Stomach (tissue), 4 donors: ENCODE results near the gene PPM1E.

Experiments used
- EP300 ChIP-seq: sonication (generic); formaldehyde crosslinking; IDR thresholded peaks from one replicate; pipeline ENCODE4 v1.6.1; 2017; ENCODE audit warnings: antibody characterized with exemption
- POLR2A ChIP-seq, 4 donors: fragments of 450-650 bp; IDR thresholded peaks; one replicate each; pipeline ENCODE4 v1.6.1; 2016; ENCODE audit warnings: antibody characterized with exemption in 4 of 4, control low read depth in 2 of 4, mild to moderate bottlenecking in 1 of 4, moderate library complexity in 1 of 4
- TF ChIP-seq, protein P1 (sequence below), 7 experiments: fragments of 450-650 bp in 4 of 7; fragments of 200-600 bp in 3 of 7; sonication (generic) in 3 of 7; IDR thresholded peaks; one replicate each; pipeline ENCODE4 v1.5.1; 2016 to 2019; ENCODE audit warnings: antibody characterized with exemption in 7 of 7, control low read depth in 2 of 7, mild to moderate bottlenecking in 1 of 7

DNA sequence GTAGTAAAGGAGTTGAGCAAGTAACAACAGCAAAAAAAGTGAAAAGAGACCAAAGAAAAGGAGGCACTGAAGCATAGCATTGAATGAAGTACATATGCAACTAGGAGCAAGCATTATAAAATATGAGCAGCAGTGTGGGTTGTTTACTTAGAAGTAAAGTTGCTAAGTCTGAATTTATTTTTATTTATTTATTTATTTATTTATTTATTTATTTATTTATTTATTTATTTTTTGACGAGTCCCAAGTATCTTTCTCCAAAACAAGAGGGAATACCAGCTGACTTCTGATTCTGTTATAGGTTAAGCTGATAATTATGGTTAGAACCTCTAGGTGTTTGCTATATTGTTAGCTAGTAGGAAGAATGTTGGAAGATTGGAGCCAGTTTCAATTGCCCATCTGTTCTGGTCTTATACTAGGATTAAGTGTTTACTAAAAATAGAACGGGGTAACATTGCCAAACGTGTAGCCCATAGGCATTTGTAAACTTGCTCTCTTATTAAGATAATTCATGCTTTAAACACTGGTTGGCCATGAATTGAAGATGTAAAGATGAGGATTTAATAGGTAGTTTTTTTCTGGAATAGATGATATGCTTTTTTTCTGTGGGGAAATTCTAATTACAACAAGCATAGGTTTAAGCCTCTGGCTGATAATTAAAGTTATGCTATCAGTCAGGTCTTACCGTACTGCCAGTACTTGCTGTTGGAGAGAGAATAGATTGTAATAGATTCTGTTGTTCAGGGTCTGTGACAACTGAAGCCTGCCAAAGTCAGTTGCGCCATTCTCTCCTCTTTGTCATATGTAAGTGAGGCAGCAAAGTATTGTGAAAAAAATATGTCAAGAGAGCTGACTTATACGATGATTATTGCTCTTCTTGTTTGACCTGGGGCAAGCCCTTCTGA is 66.7 kb downstream of the PPM1E start:
- TF ChIP-seq EP300 (no peak), POLR2A (IDR thresholded peaks at IDR 0.05) (no peak)
- TF ChIP-seq, protein P1, sequence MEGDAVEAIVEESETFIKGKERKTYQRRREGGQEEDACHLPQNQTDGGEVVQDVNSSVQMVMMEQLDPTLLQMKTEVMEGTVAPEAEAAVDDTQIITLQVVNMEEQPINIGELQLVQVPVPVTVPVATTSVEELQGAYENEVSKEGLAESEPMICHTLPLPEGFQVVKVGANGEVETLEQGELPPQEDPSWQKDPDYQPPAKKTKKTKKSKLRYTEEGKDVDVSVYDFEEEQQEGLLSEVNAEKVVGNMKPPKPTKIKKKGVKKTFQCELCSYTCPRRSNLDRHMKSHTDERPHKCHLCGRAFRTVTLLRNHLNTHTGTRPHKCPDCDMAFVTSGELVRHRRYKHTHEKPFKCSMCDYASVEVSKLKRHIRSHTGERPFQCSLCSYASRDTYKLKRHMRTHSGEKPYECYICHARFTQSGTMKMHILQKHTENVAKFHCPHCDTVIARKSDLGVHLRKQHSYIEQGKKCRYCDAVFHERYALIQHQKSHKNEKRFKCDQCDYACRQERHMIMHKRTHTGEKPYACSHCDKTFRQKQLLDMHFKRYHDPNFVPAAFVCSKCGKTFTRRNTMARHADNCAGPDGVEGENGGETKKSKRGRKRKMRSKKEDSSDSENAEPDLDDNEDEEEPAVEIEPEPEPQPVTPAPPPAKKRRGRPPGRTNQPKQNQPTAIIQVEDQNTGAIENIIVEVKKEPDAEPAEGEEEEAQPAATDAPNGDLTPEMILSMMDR (IDR thresholded peaks at IDR 0.05): no peak
